Stomach (tissue), 9 donors: ENCODE results near the gene PKP1. TPM values are rescaled to one million over a fixed set of nuclear protein-coding genes. Genes with fewer than 3 reads are reported as not detected.

ENCODE experiments used
- DNase-seq, 2 donors: peaks; one replicate each; pipeline versions ENCODE4 v3.0.0 to v3.0.0-alpha.2; 2013 to 2019
- H3K27ac ChIP-seq, 5 donors: fragments of 200-600 bp in 4 of 5; sonication (generic) in 4 of 5; one replicate each; pipeline ENCODE4 v1.5.1; 2013 to 2019; ENCODE audit warnings: mild to moderate bottlenecking in 1 of 5, moderate library complexity in 1 of 5
- H3K27me3 ChIP-seq, 3 donors: fragments of 200-600 bp; sonication (generic); one replicate each; pipeline ENCODE4 v1.5.1; 2017 to 2019; ENCODE audit warnings: mixed run types in 1 of 3
- H3K36me3 ChIP-seq, 4 donors: fragments of 200-600 bp; sonication (generic); 1 replicate in 3 of 4; 2 replicates in 1 of 4; pipeline ENCODE4 v1.5.1; 2016 to 2019
- H3K4me1 ChIP-seq, 4 donors: fragments of 200-600 bp; sonication (generic); one replicate each; pipeline ENCODE4 v1.5.1; 2016 to 2019
- H3K4me3 ChIP-seq, 4 donors: fragments of 200-600 bp; sonication (generic) in 3 of 4; one replicate each; pipeline ENCODE4 v1.5.1; 2016 to 2019; ENCODE audit warnings: mild to moderate bottlenecking in 1 of 4
- H3K9me3 ChIP-seq, 4 donors: fragments of 200-600 bp; sonication (generic); one replicate each; pipeline ENCODE4 v1.5.1; 2016 to 2019
- EP300 ChIP-seq: sonication (generic); formaldehyde crosslinking; IDR thresholded peaks from one replicate; pipeline ENCODE4 v1.6.1; 2017; ENCODE audit warnings: antibody characterized with exemption
- POLR2A ChIP-seq, 4 donors: fragments of 450-650 bp; IDR thresholded peaks; one replicate each; pipeline ENCODE4 v1.6.1; 2016; ENCODE audit warnings: antibody characterized with exemption in 4 of 4, control low read depth in 2 of 4, mild to moderate bottlenecking in 1 of 4, moderate library complexity in 1 of 4
- POLR2AphosphoS5 ChIP-seq, 3 donors: sonication (generic); formaldehyde crosslinking; IDR thresholded peaks; one replicate each; pipeline ENCODE4 v1.6.1; 2016; ENCODE audit warnings: antibody characterized with exemption in 3 of 3
- WGBS, 5 donors: extraction: QIAGEN DNeasy Blood & Tissue Kit in 3 of 5; methylation state at CpG; one replicate each; pipeline versions ENCODE4 v1.1.5 to v1.1.7; 2013 to 2018; 5-methylcytosine and 5-hydroxymethylcytosine counted together
- intact Hi-C: fragments of 100-400 bp; cut with DNase I; formaldehyde crosslinking; loops from one replicate; pipeline ENCODE4 v1.15.1; 2023; ENCODE audit warnings: low total_unique reads
- polyA plus RNA-seq, 3 donors: library from polyadenylated mRNA; stranded (reverse); fragments of 200-250 nt; gene quantifications; one replicate each; pipeline ENCODE4 v1.2.3, GENCODE V29; 2013
- total RNA-seq, 5 donors: library from RNA; depleted of rRNA; stranded (reverse); fragments of >200 nt; gene quantifications; one replicate each; pipeline versions ENCODE4 v1.1.0 to v1.2.3, GENCODE V29; 2014 to 2016
- TF ChIP-seq, protein P1 (sequence below), 7 experiments: fragments of 450-650 bp in 4 of 7; fragments of 200-600 bp in 3 of 7; sonication (generic) in 3 of 7; IDR thresholded peaks; one replicate each; pipeline ENCODE4 v1.5.1; 2016 to 2019; ENCODE audit warnings: antibody characterized with exemption in 7 of 7, control low read depth in 2 of 7, mild to moderate bottlenecking in 1 of 7
- donor health status: healthy with polysubstance abuse.
- donor health status: Bipolar disorder and iron deficiency.
- donor health status: healthy.

The PKP1 gene
- total and polyA plus RNA-seq, 8 donors = under 0.01 to 42.2 (median 0.40) TPM; not detected in 2

DNA sequence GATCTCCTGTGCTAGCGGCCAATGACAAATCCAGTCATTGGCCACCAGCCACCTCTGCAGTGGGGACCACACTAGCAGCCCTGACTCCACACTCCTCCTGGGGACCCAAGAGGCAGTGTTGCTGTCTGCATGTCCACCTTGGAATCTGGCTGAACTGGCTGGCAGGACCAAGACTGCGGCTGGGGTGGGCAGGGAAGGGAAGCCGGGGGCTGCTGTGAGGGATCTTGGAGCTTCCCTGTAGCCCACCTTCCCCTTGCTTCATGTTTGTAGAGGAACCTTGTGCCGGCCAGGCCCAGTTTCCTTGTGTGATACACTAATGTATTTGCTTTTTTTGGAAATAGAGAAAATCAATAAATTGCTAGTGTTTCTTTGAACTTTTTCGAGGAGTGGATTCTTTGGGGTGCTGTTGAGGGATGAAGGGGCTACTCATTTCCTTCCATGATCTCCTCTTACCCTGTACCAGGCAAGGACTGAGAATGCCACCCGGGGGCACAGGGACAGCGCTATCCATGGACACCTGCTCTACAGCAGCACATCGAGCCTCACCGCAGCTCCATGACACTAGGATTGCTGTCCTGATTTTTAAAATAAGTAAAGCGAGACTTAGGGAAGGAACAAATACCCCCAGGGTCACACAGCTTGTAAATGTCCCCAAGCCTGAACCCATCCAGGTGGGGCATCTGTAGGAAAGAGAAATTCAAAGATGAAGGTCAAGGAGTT lies 49.5 kb downstream of the PKP1 start:
- no peak for DNase-seq
- intact Hi-C loops = no loop called here
- Histone ChIP-seq H3K36me3 (no peaks in the 10 kb centered on the region), H3K4me3 (no peak overlapping the region), H3K27me3 (peaks cover 0 to 7% (median 0%) of the 10 kb centered on the region in 3 donors), H3K27ac (no peak overlapping the region), H3K4me1 (peaks cover 0 to 8% (median 0%) of the 10 kb centered on the region in 4 donors), H3K9me3 (no peaks in the 10 kb centered on the region)
- TF ChIP-seq EP300 (no peak), POLR2A (IDR thresholded peaks at IDR 0.05) (no peak), POLR2AphosphoS5 (IDR thresholded peaks at IDR 0.05) (no peak)
- TF ChIP-seq, protein P1, sequence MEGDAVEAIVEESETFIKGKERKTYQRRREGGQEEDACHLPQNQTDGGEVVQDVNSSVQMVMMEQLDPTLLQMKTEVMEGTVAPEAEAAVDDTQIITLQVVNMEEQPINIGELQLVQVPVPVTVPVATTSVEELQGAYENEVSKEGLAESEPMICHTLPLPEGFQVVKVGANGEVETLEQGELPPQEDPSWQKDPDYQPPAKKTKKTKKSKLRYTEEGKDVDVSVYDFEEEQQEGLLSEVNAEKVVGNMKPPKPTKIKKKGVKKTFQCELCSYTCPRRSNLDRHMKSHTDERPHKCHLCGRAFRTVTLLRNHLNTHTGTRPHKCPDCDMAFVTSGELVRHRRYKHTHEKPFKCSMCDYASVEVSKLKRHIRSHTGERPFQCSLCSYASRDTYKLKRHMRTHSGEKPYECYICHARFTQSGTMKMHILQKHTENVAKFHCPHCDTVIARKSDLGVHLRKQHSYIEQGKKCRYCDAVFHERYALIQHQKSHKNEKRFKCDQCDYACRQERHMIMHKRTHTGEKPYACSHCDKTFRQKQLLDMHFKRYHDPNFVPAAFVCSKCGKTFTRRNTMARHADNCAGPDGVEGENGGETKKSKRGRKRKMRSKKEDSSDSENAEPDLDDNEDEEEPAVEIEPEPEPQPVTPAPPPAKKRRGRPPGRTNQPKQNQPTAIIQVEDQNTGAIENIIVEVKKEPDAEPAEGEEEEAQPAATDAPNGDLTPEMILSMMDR (IDR thresholded peaks at IDR 0.05) = no peak
- 86 to 92% (median 89%) methylated on average over 9 to 10 of the region's 10 CpGs for WGBS, 5 donors

DNA sequence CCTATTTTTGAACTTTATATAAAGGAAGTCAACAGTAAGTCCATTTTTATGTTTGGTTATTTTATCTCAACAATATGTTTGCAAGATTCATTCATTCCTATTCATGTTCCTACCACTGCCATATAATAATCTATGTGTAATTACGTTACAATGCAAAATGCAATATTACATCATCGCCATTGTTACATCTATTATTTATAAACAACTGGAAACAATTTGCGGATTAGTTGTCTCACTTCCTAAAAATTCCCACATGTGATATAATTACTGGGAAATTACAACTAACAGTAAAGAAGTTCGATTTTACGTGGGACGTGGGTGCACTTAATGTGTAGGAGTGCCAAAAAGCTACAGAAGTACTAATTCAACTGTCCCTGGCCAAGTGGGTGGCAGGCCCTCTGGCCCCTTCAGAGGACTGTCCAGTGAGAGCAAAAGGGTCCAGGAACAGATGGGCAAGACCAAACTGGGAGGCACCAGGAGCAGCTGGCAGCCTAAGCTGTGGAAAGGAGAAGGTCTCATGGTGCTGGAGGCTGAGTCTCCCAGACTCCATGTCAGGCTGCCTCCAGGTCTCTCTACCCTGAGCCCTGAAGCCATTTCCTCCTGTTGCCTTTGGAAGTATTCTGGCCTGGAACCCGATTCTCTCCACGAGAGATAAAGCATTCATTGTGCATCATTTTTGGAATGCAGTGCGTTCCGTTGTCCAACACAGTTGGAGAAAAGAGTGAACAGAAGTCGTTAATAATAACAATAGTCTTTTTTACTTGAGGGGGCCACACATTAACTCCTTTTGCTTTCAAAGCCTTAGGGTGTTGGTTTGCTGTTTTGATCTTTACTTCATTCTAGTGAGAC lies 51.2 kb downstream of the PKP1 start:
- Histone ChIP-seq H3K4me1 (peaks cover 0 to 7% (median 0%) of the 10 kb centered on the region in 4 donors), H3K9me3 (no peaks in the 10 kb centered on the region), H3K27ac (no peak overlapping the region), H3K27me3 (peaks cover 0 to 7% (median 0%) of the 10 kb centered on the region in 3 donors), H3K4me3 (no peak overlapping the region), H3K36me3 (no peaks in the 10 kb centered on the region)
- 75 to 83% (median 80%) methylated on average over 11 of the region's 11 CpGs for WGBS, 5 donors
- no peak for DNase-seq
- intact Hi-C loops = no loop called here
- TF ChIP-seq POLR2AphosphoS5 (IDR thresholded peaks at IDR 0.05) (no peak), POLR2A (IDR thresholded peaks at IDR 0.05) (no peak), EP300 (no peak)
- TF ChIP-seq, protein P1 (IDR thresholded peaks at IDR 0.05) = no peak

DNA sequence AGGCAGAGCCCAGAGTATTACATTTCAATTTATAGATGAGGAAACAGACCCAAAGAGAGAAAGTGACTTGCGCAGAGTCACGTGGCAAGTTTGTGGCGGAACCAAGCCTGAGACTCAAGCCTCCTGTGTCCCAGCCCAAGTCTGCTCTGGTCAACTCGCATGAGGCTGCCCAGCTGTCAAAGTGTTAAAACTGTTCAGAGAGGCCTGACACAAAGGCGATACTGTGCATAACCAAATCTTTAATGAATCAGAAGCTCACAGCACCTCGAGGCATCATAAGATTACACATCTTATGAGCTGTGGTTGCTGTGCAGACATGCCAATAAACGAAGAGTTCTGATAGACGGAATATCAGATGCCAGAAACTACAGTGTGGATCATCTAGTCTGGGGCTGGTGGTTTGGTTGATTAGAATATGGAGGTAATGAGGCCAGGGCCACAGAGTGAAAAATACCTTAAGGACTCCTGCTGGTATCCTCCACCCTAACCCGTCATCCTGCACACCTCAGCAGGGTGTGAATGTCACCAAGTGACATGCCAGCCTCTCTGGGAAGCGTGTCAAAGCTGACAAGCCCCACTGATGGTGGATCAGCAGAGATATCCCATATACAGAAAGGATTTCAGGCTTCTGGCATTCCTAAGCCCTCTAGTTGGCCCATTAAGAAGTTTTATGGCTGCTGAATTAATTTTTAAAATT lies 52.0 kb downstream of the PKP1 start:
- WGBS, 5 donors = 76 to 86% (median 81%) methylated on average over 10 of the region's 10 CpGs
- Histone ChIP-seq H3K9me3 (no peaks in the 10 kb centered on the region), H3K27me3 (peaks cover 0 to 7% (median 0%) of the 10 kb centered on the region in 3 donors), H3K27ac (no peak overlapping the region), H3K36me3 (no peaks in the 10 kb centered on the region), H3K4me3 (no peak overlapping the region), H3K4me1 (no peaks in the 10 kb centered on the region)
- intact Hi-C loops = no loop called here
- DNase-seq = no peak
- TF ChIP-seq POLR2AphosphoS5 (IDR thresholded peaks at IDR 0.05) (no peak), POLR2A (IDR thresholded peaks at IDR 0.05) (no peak), EP300 (no peak)
- TF ChIP-seq, protein P1 (IDR thresholded peaks at IDR 0.05) = no peak

DNA sequence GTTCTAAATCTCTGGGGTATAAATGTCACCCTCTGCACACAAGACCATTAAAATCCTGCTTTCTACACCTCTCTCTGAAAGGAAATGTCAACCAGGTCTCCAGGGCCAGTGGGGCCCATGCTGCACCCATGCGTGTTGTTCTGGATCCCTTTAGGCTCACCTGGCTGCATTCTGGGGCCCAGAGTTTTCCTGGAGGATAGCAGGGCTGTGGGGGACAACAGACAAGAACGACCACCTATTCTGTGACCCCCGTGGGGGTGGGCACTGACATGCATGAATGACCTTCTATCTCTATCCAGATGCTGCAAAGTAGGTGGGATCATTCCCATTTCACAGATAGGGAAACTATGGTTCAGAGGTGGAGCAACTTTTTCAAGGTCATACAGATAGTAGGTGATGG lies 52.6 kb downstream of the PKP1 start:
- no peak for TF ChIP-seq POLR2A (IDR thresholded peaks at IDR 0.05)
- TF ChIP-seq, protein P1 (IDR thresholded peaks at IDR 0.05) = no peak
- TF ChIP-seq POLR2AphosphoS5 (IDR thresholded peaks at IDR 0.05) = no peak
- no peak for TF ChIP-seq EP300
- Histone ChIP-seq H3K27me3 (peaks cover 0 to 7% (median 0%) of the 10 kb centered on the region in 3 donors), H3K36me3 (no peaks in the 10 kb centered on the region), H3K9me3 (no peaks in the 10 kb centered on the region), H3K4me1 (no peaks in the 10 kb centered on the region), H3K4me3 (no peak overlapping the region), H3K27ac (no peak overlapping the region)
- DNase-seq = no peak
- intact Hi-C loops = no loop called here
- WGBS, 5 donors = 60 to 77% (median 73%) methylated on average over 3 of the region's 3 CpGs
